HG03135 (cell line): ENCODE data around the gene CSH1.
A peak's percentile ranks its signal among the peaks of the same experiment; 100 is the strongest.
"Not testable (repeated sequence)": the region's sequence is repeated elsewhere in the genome, so short reads cannot be mapped to it uniquely, and the experiment has no call there.

Source experiments
- ATAC-seq: cut with Tn5 transposase; IDR thresholded peaks from one replicate; pipeline ENCODE4 v1.9.1; 2021; ENCODE audit warnings: mild to moderate bottlenecking, moderate library complexity; ENCODE audit not compliant: unreplicated experiment

Gene CSH1

DNA sequence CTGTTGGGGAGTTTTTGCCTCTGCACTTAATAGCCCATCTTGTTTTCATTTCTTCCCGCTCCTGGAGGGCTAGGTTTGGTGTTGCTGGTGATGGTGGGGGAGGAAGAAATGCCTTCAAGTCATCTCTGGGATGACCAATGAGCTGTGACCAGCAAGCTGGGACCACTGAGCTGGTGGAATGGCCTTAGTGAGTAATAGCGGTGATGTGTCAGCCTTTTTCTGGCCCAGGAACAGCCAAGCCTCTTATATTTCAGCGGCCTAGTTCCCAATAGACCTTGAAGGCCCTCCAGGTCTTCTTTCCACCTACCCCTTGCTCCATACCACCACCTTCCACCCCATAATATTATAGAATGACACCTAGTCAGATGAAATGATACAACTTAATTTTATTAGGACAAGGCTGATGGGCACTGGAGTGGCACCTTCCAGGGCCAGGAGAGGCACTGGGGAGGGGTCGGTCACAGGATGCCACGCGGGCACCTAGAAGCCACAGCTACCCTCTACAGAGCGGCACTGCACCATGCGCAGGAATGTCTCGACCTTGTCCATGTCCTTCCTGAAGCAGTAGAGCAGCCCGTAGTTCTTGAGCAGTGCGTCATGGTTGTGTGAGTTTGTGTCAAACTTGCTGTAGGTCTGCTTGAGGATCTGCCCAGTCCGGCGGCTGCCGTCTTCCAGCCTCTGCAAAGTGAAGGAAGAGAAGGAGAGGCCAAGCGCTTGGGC is 24.6 kb downstream of the CSH1 start:
- ATAC-seq: not testable (repeated sequence)

GRCh38 chr17:63870292-63870665 is 26.1 kb downstream of the CSH1 start:
- not testable (repeated sequence) for ATAC-seq

- ATAC-seq: not testable (repeated sequence)
Measured at GRCh38 chr17:63869491-63870291, 26.7 kb downstream of the CSH1 start.

DNA sequence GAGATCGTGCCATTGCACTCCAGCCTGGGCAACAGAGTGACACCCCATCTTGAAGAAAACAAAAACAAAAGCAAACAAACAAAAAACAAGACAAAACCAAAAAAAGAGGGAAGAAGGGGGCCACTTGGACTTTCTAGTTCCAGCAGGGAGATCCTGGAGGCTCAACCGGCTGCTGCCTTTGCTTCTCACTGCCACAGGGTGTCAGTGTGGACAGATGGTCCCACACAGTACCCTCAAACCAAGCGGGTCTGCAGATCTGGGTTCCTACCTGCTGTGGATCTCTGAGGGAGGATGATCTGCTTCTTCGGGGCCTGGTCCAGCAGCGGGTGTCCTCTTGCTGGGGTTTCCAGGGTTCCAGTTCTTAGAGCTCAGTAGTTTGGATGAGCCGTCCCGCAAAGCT is 29.7 kb downstream of the CSH1 start:
- ATAC-seq: not testable (repeated sequence)

GRCh38 chr17:63859257-63859656 is 37.1 kb downstream of the CSH1 start:
- no peak for ATAC-seq

GRCh38 chr17:63856425-63856824 is 39.9 kb downstream of the CSH1 start:
- ATAC-seq: not testable (repeated sequence)

DNA sequence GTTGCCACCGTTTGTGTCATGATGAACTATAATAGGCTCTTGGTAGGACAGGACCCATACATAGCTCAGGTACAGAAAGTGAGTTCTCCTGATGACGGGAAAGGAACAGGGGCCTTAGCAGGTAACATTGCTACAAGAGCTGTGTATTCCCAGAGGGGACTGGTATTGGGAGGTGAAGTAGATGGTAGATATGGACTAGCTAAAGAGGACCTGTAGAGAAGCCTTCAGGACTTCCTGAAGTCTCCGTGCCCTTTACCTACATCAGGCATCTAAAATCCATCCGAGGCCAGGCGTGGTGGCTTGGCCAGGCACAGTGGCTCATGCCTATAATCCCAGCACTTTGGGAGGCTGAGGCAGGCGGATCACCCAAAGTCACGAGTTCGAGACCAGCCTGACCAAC is 41.2 kb downstream of the CSH1 start:
- no peak for ATAC-seq

- ATAC-seq: no peak
Measured at GRCh38 chr17:63854709-63855108, 41.7 kb downstream of the CSH1 start.

GRCh38 chr17:63853260-63853659 is 43.1 kb downstream of the CSH1 start:
- ATAC-seq: no peak

- no peak for ATAC-seq
Measured at GRCh38 chr17:63850401-63850800, 46.0 kb downstream of the CSH1 start.

DNA sequence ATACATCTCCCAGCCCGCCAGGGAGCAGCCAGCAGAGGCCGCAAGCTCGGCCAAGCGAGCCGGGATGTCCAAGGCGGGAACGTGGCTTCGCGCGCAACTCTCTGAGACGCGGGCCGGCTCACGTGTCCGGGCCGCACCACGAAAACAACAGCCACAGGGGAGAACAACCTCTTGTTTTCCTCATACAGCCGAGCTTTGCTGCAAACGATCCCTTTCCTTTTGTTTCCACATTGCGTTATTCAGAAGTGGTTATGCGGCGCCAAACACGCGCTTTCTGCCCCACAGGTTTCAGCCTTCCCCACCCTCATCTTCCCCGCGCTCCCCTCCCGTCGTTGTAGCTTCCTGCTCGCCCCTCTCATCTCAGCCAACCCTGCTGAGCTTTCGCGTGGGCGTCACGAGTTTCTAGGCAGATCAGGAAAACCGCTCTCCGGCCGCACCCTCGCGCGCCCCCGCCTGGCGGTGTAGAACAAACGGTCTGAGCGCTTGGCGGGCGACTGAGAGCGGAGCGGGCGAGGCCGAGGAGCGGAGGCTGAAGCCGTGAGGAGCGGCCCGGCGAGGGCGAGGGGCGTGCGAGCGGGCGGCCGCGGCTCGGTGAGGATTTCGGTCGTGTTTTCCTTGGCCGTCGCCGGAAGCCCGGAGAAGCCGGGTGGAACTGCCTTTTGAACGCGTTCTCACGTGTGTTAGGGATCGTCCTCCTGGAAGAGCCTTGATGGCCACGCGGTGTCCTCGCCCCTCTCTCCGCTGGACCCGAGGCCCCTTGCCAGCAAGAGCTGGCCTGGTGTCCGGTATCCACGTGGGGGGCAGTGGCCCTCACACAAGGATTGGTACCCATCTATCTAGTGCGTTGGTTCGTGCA is 47.3 kb downstream of the CSH1 start:
- ATAC-seq: peak; percentile 87

DNA sequence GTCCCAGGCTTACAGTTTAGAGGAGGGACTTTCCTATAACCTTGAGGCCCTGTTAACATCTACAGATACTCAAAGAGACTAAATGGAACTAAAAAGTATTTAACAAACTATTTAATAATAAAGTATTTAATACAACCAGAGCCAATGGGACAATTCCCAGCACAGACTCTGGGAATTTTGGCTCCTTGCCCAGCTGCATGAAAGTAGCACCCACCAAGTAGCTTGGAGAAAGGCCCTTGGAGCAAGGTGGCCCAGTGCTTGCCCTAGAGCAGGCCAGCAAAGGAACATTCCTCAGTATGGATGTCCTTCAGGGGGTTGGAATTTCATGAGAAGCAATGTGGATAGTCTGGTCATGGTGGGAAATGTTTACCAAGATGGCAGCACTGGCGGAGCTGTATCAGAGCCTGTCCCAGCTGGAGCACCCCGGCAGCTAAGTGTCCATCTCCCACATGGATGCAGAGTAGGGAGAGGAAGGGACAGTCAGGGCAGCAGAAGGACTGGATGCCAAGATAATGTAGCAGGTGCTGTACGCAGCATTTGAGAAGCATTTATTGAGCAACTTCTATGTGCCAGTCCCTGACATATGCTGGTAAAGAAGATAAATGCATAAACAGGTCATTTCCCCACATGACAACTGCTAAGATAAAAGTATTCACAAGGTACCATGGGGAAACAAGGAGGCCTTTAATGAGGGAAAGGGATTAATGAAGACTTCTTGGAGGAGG is 48.7 kb downstream of the CSH1 start:
- no peak for ATAC-seq

DNA sequence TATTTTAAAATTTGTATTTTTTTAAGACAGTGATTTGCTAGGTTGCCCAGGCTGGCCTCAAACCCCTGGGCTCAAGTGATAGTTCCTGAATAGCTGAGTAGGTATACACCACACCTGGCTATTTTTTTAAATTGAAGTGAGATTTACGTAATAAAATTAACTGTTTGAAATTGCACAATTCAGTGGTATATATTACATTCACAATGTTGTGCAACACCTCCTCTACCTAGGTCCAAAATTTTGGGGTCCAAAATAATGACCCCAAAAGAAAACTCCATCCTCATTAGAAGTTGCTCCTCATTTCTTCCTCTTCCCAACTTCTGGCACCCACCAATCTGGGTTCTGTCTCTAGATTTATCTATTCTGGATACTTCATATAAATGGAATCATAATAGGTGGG is 50.9 kb downstream of the CSH1 start:
- no peak for ATAC-seq
